Measurements from ENCODE around the gene ANK3.

The ANK3 gene

DNA sequence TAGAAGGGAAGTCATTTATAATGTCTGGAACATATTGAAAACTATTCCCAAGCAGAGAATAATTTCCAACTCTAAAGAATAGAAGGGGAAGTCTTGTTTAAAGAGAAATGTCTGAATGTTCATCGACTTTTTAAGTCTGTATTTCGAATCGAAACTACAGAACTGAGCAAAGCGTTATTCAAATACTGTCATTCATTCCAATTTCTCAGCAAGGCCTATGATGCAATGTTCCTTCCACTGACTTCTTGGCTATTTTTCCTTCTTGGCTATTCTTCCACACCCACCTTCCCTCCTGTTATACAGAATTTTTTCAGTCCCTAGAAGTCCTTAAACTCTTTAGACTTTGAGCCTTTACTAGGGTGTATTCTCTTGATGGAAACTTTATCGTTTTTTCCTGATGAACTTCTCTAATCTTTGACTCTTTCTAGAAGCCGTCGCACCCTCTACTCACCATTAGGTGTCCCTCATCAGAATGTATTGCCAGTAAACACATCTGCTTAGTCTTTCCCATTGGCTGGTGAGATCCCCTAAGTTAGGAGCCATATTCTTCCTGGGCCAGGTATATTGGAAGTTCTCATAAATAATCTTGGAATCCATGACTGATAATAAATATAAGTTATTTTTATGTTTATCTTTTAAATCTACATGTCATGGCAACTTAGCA, 247.6 kb downstream of the ANK3 start:
- no peak for DNase-seq

DNA sequence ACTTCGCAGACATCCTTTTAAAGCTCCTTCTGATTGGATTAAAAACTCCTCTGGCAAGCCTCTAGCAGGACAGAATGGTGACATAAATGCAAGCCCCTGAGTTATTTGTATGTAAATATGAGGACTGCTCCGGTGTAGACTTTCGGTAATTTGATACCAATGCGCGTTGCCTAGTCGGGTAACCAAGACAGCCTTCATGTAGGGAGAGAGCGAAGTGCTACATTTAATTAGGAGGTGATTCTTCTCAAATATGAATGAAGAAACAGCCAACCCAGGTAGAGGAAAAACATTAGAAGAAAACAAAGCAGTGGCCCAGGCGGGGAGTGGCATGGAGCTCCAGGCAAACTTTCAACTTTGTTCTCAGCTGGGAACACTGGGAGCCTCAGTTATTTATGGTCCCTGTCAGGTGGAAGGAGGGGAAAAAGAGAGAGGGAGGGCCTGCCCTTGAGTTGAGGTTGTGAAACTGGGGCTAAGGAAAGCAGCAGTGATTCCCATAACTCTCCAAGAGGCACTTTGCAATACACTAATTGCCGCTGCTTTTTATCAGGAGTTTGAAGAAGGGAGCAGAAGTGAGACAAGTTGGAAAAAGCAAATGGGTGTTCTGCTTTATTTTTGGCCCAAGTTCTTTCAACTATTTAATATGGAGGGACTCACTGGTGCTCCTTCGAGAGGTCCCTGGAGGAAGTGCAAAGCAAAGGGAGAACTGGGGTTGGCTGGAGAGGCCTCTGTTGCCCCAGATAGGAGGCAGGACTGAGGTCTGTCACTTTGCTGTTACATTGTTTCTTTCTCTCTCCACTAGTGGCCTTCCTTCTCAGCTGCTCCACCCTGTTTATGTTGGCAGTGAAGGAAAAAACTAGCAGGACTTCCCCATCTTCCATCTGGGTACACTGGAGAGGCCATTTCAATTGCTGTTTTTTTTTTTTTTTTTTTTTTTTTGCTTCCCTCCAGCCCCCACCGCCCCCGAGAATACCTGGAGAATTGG, 248.7 kb downstream of the ANK3 start:
- DNase-seq: no peak

DNA sequence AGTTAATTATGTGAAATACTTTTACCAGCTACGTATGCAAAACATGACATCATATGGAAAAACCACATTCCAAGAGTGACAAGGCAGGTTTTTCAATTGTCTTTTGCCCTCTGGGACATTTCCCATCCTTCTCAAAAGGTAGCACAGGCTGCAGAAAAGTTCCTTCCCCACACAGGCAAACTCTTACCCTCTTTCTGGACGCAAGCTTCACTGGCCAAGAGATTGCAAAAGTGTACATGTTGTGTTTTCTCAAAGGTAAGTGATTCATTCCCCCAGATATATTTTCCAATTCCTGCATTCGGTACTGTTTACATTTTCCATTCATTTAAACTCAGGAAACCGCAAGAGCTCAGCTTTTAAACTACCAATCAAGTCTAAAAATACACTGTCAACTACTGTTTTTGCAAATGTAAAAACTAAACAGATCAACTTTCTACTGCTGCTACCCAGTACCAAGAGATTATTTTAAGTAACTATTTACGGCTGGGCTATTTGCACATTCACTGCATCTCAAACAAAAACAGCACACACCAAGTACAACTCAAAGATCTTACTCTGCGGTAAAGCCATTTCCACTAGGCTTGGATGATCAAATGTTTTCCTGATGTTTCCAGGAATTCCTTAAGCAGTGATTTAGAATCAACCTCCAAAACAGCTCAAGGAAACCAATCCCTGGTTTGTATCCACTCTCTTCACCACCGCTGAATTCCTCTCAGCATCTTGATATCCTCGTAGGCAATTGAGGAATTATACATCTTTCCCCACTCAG, 249.7 kb downstream of the ANK3 start:
- no peak for DNase-seq

DNA sequence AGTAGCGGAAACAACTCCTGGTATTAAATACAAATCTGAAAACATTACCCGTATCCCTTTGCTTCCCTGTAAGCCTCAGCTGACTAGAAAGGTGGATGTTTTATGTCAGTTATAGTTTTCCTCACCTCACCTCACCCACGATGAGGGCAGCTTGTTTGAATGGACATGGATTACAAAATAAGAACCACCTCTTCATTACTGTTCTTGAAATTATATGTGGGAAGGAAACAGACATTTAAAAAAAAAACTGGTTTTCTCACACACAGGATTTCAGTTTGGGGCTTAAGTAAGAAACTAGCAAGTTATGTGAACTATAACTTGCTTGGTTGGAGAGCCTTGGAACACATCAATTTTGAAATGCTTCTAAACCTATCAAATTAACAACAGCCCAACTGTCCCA, 250.4 kb downstream of the ANK3 start:
- no peak for DNase-seq

DNA sequence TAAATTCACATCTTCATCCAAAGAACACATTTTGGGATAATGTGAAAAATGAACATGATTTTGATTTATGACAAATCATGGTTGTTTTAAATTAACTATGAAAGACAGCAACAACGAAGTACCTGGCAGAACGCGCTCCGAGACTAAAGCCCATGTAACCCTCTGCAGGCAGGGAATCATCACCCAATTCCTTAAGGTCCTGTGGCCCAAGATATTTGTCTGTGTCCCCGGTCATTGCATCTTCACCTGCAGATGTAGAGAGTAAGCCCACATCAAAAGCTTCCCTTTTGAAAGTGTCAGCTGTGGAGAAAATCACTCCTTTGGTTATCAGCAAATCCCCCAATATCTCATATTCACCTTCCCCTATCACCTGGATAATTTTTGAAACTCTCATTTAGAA, 250.8 kb downstream of the ANK3 start:
- DNase-seq: no peak

DNA sequence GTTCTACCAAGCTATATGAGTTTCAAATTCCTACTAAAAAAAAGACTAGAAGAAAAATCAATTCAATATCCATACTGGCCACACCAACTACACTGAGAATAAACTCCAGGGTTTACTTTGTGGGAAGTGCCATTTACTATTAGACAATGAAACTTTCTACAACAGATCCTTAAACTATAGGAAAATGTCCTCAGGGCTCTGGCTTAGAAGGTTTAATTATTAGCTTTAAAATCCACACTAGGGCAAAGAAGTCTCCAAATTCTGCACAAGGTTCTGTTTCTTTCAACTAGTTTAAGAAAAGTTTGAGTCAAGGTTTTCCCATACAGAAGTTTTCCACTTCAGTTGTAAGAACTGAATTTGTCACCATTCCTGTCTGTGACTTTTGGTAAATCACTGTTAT, 251.6 kb downstream of the ANK3 start:
- DNase-seq: no peak

DNA sequence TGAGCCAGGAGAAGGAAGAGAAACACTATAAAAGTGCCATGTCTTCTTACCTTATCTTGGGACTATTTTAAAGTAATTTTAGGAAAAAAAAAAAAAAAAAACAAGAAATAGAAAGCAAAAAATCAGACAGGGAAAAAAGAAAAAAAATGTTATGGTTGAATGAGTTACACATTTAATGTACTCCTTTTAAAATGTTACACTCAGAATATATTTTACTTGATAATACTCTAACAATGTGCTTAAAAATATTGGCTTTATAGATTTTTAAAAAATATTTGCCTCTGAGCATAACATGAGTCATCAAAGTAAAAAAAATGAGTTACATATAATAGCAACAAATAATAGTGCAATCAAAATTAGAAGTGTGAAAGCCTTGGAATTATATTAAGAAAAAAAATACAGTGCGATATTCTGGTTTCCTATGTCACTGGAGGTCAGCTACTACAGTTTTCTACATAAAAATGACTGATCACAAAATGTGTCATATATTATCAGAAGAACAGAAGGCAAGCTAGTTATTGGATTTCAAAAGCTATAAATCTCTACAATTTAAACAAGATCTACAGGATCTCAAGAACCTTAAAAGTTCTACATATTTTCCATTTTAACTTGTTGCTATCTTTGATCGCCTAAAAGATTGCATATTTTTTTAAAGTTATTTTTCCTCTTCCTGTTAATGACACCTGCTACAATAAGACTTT, 252.2 kb downstream of the ANK3 start:
- DNase-seq: no peak

DNA sequence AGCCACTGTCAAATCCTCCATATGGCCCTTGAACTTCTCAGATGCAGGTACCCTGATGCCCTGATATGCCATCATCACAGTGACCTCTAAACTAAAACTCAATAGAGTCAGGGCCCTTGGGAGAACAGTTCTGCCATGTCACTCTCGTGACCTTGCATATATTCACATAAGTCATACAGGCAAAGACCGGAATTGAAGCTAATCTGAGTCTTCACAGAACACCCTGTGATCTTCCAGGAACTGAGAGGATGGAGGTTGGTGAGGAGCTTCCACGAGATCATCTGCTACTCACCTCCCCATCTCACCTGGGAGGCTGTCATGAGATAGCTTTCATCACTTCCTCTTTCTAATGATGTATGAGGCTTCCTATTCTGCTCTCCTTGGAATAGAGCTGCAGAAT, 254.7 kb downstream of the ANK3 start:
- DNase-seq: no peak

DNA sequence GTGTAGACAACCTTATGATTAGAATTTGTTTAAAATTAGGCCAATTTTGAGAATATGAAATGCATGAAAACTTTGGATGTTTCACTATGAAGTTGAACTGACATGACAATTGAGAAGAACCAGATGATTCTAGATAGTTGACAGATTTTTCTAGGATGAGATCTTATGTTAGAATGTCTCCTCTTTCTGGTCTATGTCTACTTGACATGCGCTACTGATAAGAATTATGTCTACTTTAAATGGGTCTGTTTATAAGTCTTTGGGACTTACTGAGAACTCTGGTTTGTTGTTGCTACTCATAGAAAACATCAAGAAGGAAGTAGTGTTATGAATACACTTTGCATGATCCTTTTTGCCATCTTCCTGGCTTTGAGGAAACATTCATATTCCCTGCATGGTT, 255.1 kb downstream of the ANK3 start:
- DNase-seq: no peak

DNA sequence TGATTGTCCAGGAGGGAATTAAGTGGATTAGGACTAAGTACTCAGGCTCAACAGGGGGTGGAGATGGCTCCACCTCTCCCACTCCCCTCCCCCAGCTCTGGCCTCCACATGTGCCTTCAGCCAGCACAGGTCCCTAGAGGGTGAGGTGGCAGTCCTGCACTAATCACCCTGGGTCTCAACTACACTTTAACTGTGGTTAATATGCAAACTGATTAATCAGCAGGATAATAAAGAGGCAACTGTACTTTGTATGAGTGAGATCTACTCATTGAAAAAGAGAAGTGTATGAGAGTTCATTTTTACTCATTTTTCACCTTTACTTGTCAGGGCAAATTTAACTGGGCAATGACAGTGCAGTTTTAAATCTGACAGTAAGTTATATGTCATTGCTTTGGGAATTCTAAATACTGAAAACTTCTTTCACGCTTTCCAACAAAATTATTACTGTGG, 259.5 kb downstream of the ANK3 start:
- no peak for DNase-seq

DNA sequence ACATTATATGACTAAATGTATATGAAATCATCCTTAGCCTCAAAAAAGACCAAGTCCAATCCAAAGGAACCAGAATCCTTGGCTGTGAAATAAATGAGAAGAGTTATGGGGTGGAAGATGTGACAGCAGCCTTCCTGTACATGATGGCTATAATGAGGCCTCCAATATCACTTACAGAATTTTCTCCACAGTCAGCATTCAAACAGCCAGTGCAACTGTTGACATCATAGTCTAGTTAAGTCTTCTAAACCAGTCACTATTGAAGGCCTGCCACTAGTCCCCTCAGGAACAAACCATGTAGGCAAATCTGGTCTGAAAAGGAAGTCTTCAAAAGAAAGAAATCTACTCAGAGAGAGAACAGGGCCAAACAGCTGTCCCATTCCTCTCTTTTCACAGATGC, 263.8 kb downstream of the ANK3 start:
- DNase-seq: no peak

DNA sequence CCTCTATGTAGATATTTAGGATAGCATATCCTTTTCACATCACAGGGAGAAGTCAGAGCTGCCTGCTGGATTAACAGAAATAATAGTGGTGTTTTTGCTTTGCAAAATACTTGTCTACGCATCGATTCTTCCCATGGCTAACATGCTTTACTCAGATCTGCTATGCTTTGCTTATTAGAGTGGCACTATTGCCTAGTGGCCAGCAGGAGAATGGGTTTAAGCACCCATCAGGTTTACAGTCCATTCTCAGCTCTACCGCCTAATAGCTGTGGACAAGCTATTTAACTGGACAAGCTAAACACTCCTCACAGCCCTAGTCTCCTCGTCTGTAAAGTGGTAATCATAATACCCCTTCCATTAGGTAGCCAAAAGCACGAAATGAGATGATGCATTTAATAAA, 265.1 kb downstream of the ANK3 start:
- DNase-seq: no peak

DNA sequence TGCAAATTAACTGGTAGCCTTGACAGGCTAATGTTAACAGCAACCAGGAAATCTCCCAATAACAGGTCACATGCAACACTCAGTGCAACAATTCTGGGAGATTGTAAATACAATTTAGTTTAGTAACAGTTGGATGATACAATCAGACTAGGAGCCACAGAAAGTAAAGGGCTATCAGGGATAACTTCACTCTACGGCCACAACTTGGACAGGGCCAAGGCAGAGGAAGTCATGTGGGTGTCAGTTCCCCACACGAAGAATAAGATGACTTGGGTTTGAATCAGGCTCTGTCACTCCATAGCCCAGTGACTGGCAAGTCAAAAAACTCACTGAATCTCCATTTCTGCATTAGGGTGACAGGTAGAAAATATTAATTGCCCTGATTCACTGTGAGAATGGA, 266.0 kb downstream of the ANK3 start:
- DNase-seq: no peak

DNA sequence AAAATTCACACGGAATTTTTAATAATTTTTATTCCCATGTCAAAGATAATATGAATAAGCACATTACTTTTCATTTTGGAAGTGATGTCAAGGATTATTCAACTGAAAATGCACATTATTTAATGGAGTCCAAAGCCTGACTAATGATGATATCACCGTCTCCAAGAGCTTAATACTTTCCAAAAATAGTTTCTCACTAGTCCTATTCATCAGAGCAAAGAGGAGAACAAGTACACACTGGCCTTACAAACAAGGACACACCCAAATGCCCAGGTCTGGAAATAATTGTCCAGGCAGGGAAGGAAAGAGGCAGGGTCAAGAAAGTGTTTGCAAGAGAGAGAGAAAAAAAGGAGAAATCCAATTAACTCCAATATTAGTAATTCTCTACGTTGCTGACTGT, 266.5 kb downstream of the ANK3 start:
- DNase-seq: no peak

DNA sequence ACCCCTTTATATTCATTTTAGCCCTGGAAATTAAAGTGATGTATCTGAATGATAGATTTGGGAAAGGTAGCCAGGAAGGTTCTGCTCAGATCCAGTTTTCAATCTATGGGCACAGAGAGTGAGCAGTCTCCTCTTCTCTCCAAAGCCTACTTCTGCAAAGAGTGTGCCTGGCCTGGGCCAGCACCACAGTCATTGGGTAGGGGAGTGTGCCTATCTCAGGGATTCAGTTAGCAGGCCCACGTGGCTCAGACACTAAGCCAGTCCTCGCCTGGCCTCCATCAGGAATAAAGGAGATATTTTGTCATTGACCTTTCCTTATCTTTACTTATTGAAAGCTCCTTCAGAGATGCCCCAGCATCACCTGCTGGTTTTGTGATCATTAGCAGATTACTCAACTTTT, 267.5 kb downstream of the ANK3 start:
- no peak for DNase-seq

DNA sequence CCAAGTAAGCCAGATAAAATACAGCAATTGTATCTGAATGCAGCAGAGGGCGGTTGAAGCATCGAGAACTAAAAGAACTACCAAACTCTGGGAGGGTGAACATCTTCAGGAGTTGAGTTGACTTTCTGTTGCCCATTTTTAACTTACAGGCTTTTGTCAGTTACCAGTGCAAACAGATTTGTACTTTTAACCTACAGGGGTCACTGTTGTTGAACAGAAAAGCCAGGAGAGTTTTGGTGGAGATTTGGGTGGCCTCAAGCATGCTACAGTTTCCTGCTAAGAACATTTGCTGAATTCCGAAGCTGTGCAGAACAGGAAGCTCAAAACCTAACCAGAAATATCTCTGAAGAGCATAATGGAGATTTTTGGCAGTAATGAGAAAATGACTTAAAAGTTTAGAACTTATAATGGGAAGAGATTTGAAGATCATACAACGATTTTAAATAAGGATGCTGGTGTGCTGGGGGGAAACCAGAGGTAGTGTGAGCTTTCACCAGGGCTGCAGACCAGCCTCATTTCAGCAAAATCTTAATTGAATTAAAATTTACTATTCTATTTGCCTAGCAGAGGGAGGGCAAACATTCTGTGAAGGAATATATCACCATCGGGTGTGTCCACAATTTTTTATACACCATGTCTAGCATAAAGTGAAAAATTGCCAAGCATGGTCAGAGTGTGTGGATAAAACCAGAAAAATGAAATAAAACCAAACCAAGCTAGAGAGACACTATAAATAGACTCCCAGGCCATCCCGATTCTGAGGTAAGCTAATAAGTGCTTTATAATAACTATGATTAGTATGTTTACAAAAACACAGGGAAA, 274.7 kb downstream of the ANK3 start:
- DNase-seq: no peak

DNA sequence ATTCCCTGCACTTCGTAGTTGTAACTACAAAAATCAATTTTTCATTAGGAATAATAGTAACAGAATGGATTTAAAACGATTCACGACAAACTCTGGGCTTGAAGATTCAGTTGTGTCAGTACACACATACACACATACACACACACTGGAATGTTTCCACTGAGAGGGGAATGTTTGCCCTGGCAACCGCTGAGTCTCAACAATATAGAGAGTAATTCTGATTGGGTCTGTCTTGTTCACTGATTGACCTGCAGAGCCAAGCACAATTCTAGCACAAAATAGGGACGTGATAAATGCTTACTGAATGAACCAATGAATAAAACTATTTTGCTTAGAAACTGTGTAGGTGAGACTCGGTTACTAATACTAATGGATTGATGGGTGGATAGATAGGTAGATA, 278.9 kb downstream of the ANK3 start:
- DNase-seq: no peak

DNA sequence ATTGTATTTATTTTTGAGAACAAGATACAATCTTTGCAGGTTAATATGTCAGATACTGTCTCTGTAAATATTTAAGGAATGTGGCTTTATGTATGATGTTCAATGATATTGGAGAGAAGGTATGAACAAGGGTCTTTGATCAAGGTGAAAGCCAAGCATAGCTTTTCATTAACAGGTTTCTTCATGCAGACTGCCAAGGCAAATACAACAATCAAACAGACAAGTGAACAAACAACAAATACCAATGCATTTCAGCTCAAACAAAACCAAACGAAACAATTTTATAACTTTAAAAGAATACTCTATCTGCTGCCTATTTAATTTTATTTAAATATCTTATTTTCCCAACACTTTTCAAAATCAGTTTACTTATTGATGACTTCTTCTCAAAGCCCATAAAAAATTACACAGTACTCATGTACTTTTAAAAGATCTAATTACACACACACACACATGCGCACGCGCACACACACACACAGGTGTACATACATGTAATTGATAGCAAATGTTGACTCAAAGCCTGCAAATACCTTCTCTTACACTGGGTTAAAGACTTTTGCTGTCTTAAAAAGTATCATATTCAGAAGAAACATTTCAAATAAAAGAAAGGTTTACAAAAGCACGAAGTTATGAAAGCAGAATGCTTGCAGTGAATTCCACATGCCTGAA, 282.2 kb downstream of the ANK3 start:
- DNase-seq: no peak

DNA sequence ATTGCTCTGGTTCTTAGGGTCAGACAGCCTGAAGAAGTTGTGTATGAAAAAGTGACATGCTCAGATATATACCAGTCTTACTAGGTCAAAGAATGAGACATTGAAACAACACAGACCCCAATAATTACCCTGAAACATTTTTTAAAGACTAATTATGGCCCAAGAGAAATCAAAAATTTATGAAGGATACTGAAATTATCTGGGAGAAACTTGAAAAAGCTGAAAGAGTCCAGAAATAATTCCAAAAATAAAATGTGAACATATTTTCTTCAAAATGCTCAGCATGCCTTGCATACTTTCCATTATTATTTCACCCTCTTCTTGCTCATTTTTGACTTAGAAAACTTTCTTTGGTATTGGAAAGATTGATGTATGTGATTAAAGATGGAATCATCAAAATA, 284.4 kb downstream of the ANK3 start:
- no peak for DNase-seq

DNA sequence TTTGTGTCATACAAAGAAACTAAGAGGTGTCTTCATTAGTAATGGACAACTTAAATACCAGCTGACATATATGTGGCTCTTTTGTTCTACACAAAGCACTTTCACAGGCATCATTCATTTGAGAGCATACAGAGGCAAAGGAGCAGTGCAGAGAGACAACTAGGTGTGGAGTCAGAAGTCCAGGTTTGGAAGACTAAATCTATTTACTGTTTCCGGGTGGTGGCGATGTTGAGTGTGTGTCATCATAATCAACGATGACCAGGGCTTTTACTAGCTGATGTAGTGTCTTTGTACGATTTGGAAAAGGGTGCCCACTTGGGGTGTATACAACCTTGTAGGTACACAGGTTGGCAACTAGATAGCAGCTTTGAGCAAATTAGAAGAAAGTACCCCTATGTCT, 287.9 kb downstream of the ANK3 start:
- no peak for DNase-seq
